Measurements from ENCODE around the gene C16orf92. TPM values are rescaled to one million over a fixed set of nuclear protein-coding genes. Genes with fewer than 3 reads are reported as not detected.

The C16orf92 gene
- total and polyA plus RNA-seq, 12 donors = not detected

DNA sequence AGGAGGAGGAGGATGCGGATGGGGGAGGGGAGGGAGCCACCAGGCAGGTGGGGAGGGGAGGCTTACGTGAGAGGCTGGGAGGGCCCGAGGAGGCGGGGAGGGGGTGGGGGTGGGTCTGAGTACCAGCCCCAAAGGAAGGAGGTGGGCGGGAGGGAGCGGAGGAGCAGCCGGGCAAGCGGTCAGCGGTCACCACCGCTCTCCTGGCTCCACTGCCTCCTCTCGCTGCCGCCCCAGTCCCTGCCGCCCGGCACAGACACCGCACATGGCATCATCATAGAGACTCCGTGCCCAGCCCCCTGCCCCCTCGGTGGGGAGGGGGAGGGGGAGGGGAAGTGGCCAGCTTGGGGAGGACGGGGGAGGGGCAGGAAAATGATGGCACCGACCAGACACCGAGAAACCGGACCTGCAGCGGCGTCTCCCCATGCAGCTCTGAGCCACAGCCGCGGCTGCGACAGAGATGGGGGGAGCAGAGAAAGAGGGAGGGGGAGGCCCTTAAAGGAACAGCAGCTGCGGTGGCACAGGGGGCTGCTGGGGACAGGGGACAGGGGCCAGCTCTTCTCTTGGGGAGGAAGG is 7.9 kb downstream of the C16orf92 start, which contains the start of gene TLCD3B:
Gene TLCD3B (minus strand): TSS at position 431 of the 573 bp plus-strand sequence. CDS start 744 bp downstream, outside the sequence.
- Histone ChIP-seq H3K27me3 (peaks cover 19% of the 10 kb centered on the region), H3K4me3 (no peak within 1 kb of the TSS), H3K4me1 (replicated peaks in 1 of 2) (peaks cover 0 to 6% of the 10 kb centered on the region in 2 donors), H3K27ac (peak within 1 kb of the TSS in 1 of 5 donors; percentile 30), H3K36me3 (replicated peaks in 1 of 2) (no peaks in the 10 kb centered on the region), H3K9me3 (replicated peaks in 1 of 3) (no peaks in the 10 kb centered on the region)
- DNase-seq = no peak
- TF ChIP-seq, protein P1, sequence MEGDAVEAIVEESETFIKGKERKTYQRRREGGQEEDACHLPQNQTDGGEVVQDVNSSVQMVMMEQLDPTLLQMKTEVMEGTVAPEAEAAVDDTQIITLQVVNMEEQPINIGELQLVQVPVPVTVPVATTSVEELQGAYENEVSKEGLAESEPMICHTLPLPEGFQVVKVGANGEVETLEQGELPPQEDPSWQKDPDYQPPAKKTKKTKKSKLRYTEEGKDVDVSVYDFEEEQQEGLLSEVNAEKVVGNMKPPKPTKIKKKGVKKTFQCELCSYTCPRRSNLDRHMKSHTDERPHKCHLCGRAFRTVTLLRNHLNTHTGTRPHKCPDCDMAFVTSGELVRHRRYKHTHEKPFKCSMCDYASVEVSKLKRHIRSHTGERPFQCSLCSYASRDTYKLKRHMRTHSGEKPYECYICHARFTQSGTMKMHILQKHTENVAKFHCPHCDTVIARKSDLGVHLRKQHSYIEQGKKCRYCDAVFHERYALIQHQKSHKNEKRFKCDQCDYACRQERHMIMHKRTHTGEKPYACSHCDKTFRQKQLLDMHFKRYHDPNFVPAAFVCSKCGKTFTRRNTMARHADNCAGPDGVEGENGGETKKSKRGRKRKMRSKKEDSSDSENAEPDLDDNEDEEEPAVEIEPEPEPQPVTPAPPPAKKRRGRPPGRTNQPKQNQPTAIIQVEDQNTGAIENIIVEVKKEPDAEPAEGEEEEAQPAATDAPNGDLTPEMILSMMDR (IDR thresholded peaks at IDR 0.05) = no peak
- TF ChIP-seq POLR2A (IDR thresholded peaks at IDR 0.05) = no peak
- intact Hi-C loops (cut with DNase I) = no loop called here
- 1 to 2% (median 1%) methylated on average over 9 to 27 of the region's 27 CpGs for WGBS, 4 donors

DNA sequence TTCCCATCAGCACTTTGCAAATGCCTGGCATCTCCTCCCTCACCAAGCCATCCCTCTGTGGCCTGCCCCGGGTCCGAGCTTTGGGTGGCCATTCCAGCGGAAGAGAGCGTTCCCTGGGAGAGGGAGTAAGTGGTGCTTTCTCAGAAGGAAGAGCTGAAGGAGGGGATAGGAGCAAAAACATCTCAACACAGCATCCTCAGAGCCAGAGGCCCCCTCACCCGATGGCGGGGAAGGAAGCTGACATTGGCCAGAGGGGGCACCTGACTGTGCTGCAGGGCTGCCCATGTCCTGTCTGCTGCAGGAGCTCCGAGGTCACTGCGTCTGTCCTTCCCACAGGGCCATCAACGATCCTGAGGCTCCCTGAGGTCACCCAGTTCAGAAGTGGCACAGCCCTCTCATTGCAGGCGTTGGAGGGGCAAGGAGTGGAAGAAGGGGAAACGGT is 8.5 kb downstream of the C16orf92 start:
- Histone ChIP-seq H3K9me3 (replicated peaks in 1 of 3) (no peaks in the 10 kb centered on the region), H3K27ac (no peak overlapping the region), H3K4me3 (no peak overlapping the region), H3K4me1 (replicated peaks in 1 of 2) (peaks cover 0 to 6% of the 10 kb centered on the region in 2 donors), H3K27me3 (peaks cover 19% of the 10 kb centered on the region), H3K36me3 (replicated peaks in 1 of 2) (no peaks in the 10 kb centered on the region)
- TF ChIP-seq, protein P1 (IDR thresholded peaks at IDR 0.05) = no peak
- no peak for TF ChIP-seq POLR2A (IDR thresholded peaks at IDR 0.05)
- 18 to 28% (median 23%) methylated on average over 5 to 11 of the region's 11 CpGs for WGBS, 4 donors
- intact Hi-C loops (cut with DNase I) = no loop called here
- DNase-seq = no peak

DNA sequence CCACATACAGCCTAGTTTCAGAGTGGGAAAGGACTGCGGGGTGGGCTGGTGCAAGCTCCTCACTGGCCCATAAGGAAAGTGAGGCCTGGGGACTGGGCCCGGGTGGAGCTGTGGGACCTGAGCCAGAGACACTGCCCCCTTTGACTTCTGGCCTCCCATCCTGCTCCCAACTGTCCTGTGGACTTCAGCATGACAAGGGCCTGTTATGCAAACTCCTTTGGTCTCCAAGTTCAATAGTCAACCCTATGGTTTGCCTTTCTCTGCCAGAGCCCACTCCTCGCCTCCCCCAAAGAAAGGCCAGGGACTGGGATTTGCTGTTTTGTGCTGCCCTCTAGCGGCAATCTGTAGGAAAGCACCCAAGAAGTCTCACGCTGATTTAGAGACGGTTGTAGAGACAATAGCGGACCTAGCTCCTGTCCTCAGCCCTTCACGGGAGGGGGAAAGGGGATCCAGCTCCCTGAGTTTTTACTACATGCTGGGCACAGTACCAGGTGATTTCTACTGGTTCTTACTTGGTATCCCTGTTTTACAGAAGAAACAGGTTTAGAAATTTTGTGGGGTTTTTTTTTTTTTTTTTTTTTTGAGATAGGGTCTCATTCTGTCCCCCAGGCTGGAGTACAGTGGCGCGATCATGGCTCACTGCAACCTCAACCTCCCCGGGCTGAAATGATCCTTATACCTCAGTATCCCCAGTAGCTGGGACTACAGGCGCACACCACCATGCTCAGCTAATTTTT is 9.3 kb downstream of the C16orf92 start:
- Histone ChIP-seq H3K9me3 (replicated peaks in 1 of 3) (no peaks in the 10 kb centered on the region), H3K4me1 (replicated peaks in 1 of 2) (peaks cover 0 to 6% of the 10 kb centered on the region in 2 donors), H3K36me3 (replicated peaks in 1 of 2) (no peaks in the 10 kb centered on the region), H3K27ac (no peak overlapping the region), H3K27me3 (peaks cover 19% of the 10 kb centered on the region), H3K4me3 (no peak overlapping the region)
- intact Hi-C loops (cut with DNase I) = no loop called here
- DNase-seq = peak in 5 of 7 donors; percentile 33 to 84 (median 52)
- WGBS, 4 donors = 24 to 27% (median 25%) methylated on average over 11 to 12 of the region's 12 CpGs
- TF ChIP-seq POLR2A (IDR thresholded peaks at IDR 0.05) = no peak
- TF ChIP-seq, protein P1 (IDR thresholded peaks at IDR 0.05) = peak; percentile 41 to 66 (median 58)

DNA sequence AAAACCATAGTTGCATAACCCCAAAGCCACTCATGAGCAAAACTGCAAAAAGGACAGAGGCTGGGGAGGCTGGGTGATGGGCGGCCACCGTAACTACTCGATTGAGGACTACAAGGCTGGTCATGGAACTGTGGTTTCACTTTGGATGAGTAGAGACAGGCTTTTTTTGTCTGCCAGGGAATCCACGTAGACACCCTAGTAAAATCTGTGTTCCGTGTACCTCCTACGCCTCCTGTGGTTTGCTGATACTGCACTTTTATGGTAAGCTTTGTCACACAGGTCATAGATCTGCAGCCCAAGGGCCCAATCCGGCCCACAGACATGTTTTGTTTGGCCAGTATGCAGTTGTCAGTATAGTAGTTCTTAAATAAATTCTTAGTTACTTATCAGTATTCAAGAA is 10.3 kb downstream of the C16orf92 start:
- peaks cover 0 to 6% of the 10 kb centered on the region in 2 donors for H3K4me1 ChIP-seq (replicated peaks in 1 of 2)
- TF ChIP-seq, protein P1 (IDR thresholded peaks at IDR 0.05) = no peak
- TF ChIP-seq POLR2A (IDR thresholded peaks at IDR 0.05) = no peak
- intact Hi-C loops (cut with DNase I) = no loop called here
- no peaks in the 10 kb centered on the region for H3K9me3 ChIP-seq (replicated peaks in 1 of 3)
- WGBS, 4 donors = 63 to 78% (median 70%) methylated on average over 7 of the region's 7 CpGs
- no peak for DNase-seq
- H3K27ac ChIP-seq = no peak overlapping the region
- H3K36me3 ChIP-seq (replicated peaks in 1 of 2) = no peaks in the 10 kb centered on the region
- H3K27me3 ChIP-seq = peaks cover 19% of the 10 kb centered on the region
- no peak overlapping the region for H3K4me3 ChIP-seq

Measured in adrenal gland (tissue), 12 donors.